HK-2 (cell line): ENCODE measurements around the gene RB1.
"Not testable (repeated sequence)": the region's sequence is repeated elsewhere in the genome, so short reads cannot be mapped to it uniquely, and the experiment has no call there.

Experiments used
- DNase-seq: peaks from one replicate; pipeline ENCODE4 v3.0.0-alpha.2; 2018; ENCODE audit not compliant: unreplicated experiment

The RB1 gene

GRCh38 chr13:48410199-48410598 lies 106.6 kb downstream of the RB1 start:
- no peak for DNase-seq

- no peak for DNase-seq
Measured at GRCh38 chr13:48411147-48411794, 107.7 kb downstream of the RB1 start.

- no peak for DNase-seq
Measured at GRCh38 chr13:48411841-48412531, 108.4 kb downstream of the RB1 start.

- no peak for DNase-seq
Measured at GRCh38 chr13:48412881-48413351, 109.4 kb downstream of the RB1 start, which contains the start of gene LPAR6. TSS of gene LPAR6 (minus strand) at chr13:48413113. CDS start at chr13:48412423, 690 bp downstream.

GRCh38 chr13:48414501-48414900 lies 111.0 kb downstream of the RB1 start:
- DNase-seq, result no peak

GRCh38 chr13:48415516-48415915 lies 112.0 kb downstream of the RB1 start:
- DNase-seq, result no peak

GRCh38 chr13:48422003-48422402 lies 118.5 kb downstream of the RB1 start:
- DNase-seq, result not testable (repeated sequence)

GRCh38 chr13:48424212-48424611 lies 120.7 kb downstream of the RB1 start:
- no peak for DNase-seq

- no peak for DNase-seq
Measured at GRCh38 chr13:48426052-48426451, 122.5 kb downstream of the RB1 start.

GRCh38 chr13:48426755-48427298 lies 123.3 kb downstream of the RB1 start:
- DNase-seq, result not testable (repeated sequence)

GRCh38 chr13:48429036-48429435 lies 125.5 kb downstream of the RB1 start:
- DNase-seq, result no peak

GRCh38 chr13:48429886-48430285 lies 126.3 kb downstream of the RB1 start:
- no peak for DNase-seq

- DNase-seq, result no peak
Measured at GRCh38 chr13:48431431-48431830, 127.9 kb downstream of the RB1 start.

GRCh38 chr13:48431987-48432615 lies 128.6 kb downstream of the RB1 start:
- DNase-seq, result no peak

- DNase-seq, result no peak
Measured at GRCh38 chr13:48434200-48434599, 130.6 kb downstream of the RB1 start.

GRCh38 chr13:48436661-48437288 lies 133.2 kb downstream of the RB1 start:
- DNase-seq, result no peak

GRCh38 chr13:48437371-48437770 lies 133.8 kb downstream of the RB1 start:
- no peak for DNase-seq

- no peak for DNase-seq
Measured at GRCh38 chr13:48443442-48444208, 140.1 kb downstream of the RB1 start.

GRCh38 chr13:48446464-48446863 lies 142.9 kb downstream of the RB1 start:
- DNase-seq, result no peak

GRCh38 chr13:48448285-48448958 lies 144.9 kb downstream of the RB1 start:
- no peak for DNase-seq
